SK-N-MC (cell line): ENCODE results near the gene CCDC197.

ENCODE experiments used
- DNase-seq: peaks from one replicate; pipeline ENCODE4 v3.0.0-alpha.2; 2011; ENCODE audit warnings: low read depth, low spot score
- H3K27ac ChIP-seq: fragments of 200-600 bp; sonication (generic); 2 replicates; pipeline ENCODE4 v1.5.1; 2016; ENCODE audit warnings: mixed run types
- H3K36me3 ChIP-seq: fragments of 200-600 bp; sonication (generic); 2 replicates; pipeline ENCODE4 v1.6.1; 2017; ENCODE audit warnings: antibody characterized with exemption, low read length, mixed read lengths; ENCODE audit not compliant: insufficient read depth
- H3K4me3 ChIP-seq: fragments of 200-600 bp; sonication (generic); 2 replicates; pipeline ENCODE4 v1.5.1; 2016
- H3K9ac ChIP-seq: fragments of 200-600 bp; sonication (generic); 2 replicates; pipeline ENCODE4 v1.8.0; 2017; ENCODE audit warnings: mixed run types, mixed read lengths; ENCODE audit not compliant: insufficient read length
- H3K9me3 ChIP-seq: fragments of 200-600 bp; sonication (generic); 2 replicates; pipeline ENCODE4 v1.6.1; 2017; ENCODE audit warnings: low read depth, mild to moderate bottlenecking, antibody characterized with exemption, low read length, moderate library complexity, mixed read lengths
- EZH2 ChIP-seq: fragments of 200-600 bp; sonication (generic); IDR thresholded peaks from one replicate; pipeline ENCODE4 v1.6.1; 2017; ENCODE audit warnings: antibody characterized with exemption
- FOXP2 ChIP-seq: optimal IDR thresholded peaks from 2 replicates; pipeline ENCODE3; 2011; ENCODE audit warnings: mild to moderate bottlenecking, moderate library complexity; ENCODE audit not compliant: insufficient read depth; ENCODE audit errors: extremely low read length, control extremely low read depth
- POLR2AphosphoS5 ChIP-seq: IDR thresholded peaks from 2 replicates; pipeline ENCODE4 v1.6.1; 2012; ENCODE audit warnings: mild to moderate bottlenecking, low read depth, low read length, borderline replicate concordance

The CCDC197 gene

DNA sequence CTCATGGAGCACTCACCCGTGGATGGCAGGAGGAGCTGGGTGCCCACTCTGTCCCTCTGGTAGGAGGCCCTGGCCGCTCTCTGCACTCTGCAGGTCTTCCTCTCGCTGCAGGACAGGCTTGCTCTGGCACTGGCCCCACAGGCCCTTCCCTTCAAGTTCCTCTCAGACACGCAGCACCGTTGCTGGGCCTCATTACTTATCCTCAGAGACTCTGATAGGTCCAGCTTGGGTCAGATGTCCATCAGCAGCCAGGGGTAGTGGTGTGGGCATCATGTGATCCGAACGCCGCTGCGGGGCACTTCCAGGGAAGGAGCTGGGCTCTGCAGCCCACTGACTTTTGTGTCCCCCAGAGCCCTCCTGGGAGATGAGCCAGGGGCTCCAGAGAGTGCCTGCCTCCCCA, 40.9 kb downstream of the CCDC197 start:
- TF ChIP-seq POLR2AphosphoS5, result no peak
- TF ChIP-seq EZH2, result no peak
- TF ChIP-seq FOXP2, result no peak
- H3K9ac ChIP-seq, result no peak overlapping the region
- no peak for DNase-seq
- H3K4me3 ChIP-seq, result no peak overlapping the region
- no peak overlapping the region for H3K27ac ChIP-seq
- H3K36me3 ChIP-seq, result no peaks in the 10 kb centered on the region
- H3K9me3 ChIP-seq, result no peaks in the 10 kb centered on the region

- Histone ChIP-seq H3K36me3 (no peaks in the 10 kb centered on the region; the same call in 1 of the 2 replicates), H3K4me3 (no peak overlapping the region), H3K9me3 (no peaks in the 10 kb centered on the region), H3K9ac (no peak overlapping the region), H3K27ac (no peak overlapping the region)
- TF ChIP-seq FOXP2, result no peak
- no peak for DNase-seq
Measured at GRCh38 chr14:94038510-94038909, 41.4 kb downstream of the CCDC197 start.

- no peaks in the 10 kb centered on the region for H3K9me3 ChIP-seq
- H3K4me3 ChIP-seq, result no peak overlapping the region
- TF ChIP-seq EZH2 (no peak), FOXP2 (no peak), POLR2AphosphoS5 (no peak)
- H3K9ac ChIP-seq, result no peak overlapping the region
- H3K36me3 ChIP-seq, result no peaks in the 10 kb centered on the region; the same call in 1 of the 2 replicates
- DNase-seq, result no peak
- no peak overlapping the region for H3K27ac ChIP-seq
Measured at GRCh38 chr14:94038921-94039629, 42.0 kb downstream of the CCDC197 start.

DNA sequence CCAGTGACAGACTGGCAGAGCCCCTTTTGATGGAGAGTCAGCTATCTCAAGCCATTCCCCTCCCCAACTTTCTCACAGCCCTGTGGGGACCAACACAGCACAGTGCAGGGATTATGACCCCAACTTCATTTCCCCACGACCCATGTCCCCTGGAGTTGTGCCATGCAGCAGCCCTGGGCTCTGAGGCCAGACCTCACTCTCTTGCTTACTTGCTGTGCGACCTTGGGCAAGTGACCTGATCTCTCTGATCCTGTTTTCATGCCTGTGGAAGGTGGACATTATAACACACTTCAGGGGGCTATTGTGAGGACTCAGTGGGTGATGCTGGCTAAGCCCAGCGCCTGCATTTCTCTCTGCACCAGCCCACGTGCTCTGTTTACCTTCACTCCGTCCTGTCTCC, 43.1 kb downstream of the CCDC197 start:
- Histone ChIP-seq H3K9ac (no peak overlapping the region), H3K9me3 (no peaks in the 10 kb centered on the region), H3K4me3 (no peak overlapping the region), H3K36me3 (peaks cover 9% of the 10 kb centered on the region; the same call in 1 of the 2 replicates), H3K27ac (no peak overlapping the region)
- DNase-seq, result no peak
- TF ChIP-seq FOXP2 (no peak), EZH2 (no peak), POLR2AphosphoS5 (no peak)

DNA sequence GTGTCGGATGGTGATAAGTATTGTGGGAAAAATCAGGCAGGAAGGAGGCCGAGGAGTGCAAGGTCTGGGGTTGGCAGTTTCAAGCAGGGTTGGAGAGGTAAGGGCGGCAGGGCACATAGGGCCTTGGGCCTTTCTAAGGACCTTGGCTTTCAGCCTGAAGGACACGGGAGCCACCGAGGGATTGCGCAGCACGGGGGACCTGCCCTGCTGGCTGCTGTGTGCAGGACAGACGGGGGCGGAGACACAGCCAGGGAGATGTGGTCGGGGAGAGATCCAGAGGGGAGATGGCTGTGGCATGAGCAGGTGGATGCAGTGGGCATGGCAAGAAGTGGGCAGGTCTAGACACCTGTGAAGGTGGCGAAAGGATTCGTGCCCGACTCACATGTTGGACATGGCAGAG, 43.7 kb downstream of the CCDC197 start:
- no peak for DNase-seq
- Histone ChIP-seq H3K9ac (no peak overlapping the region), H3K9me3 (no peaks in the 10 kb centered on the region), H3K36me3 (peaks cover 15% of the 10 kb centered on the region), H3K27ac (no peak overlapping the region), H3K4me3 (no peak overlapping the region)
- TF ChIP-seq POLR2AphosphoS5, result no peak
- TF ChIP-seq EZH2, result no peak
- TF ChIP-seq FOXP2, result no peak

GRCh38 chr14:94041551-94042346, 44.6 kb downstream of the CCDC197 start:
- H3K36me3 ChIP-seq, result peaks cover 24% of the 10 kb centered on the region
- no peak for TF ChIP-seq FOXP2
- peak; percentile 10; the same call in 1 of the 2 replicates for TF ChIP-seq POLR2AphosphoS5
- TF ChIP-seq EZH2, result no peak
- no peak overlapping the region for H3K9ac ChIP-seq
- no peak for DNase-seq
- no peak overlapping the region for H3K27ac ChIP-seq
- no peaks in the 10 kb centered on the region for H3K9me3 ChIP-seq
- no peak overlapping the region for H3K4me3 ChIP-seq

GRCh38 chr14:94042433-94043091, 45.5 kb downstream of the CCDC197 start:
- no peak overlapping the region for H3K9ac ChIP-seq
- TF ChIP-seq FOXP2 (no peak), EZH2 (no peak), POLR2AphosphoS5 (no peak)
- no peak overlapping the region for H3K4me3 ChIP-seq
- no peak for DNase-seq
- no peaks in the 10 kb centered on the region for H3K9me3 ChIP-seq
- H3K27ac ChIP-seq, result no peak overlapping the region
- peaks cover 31% of the 10 kb centered on the region for H3K36me3 ChIP-seq

DNA sequence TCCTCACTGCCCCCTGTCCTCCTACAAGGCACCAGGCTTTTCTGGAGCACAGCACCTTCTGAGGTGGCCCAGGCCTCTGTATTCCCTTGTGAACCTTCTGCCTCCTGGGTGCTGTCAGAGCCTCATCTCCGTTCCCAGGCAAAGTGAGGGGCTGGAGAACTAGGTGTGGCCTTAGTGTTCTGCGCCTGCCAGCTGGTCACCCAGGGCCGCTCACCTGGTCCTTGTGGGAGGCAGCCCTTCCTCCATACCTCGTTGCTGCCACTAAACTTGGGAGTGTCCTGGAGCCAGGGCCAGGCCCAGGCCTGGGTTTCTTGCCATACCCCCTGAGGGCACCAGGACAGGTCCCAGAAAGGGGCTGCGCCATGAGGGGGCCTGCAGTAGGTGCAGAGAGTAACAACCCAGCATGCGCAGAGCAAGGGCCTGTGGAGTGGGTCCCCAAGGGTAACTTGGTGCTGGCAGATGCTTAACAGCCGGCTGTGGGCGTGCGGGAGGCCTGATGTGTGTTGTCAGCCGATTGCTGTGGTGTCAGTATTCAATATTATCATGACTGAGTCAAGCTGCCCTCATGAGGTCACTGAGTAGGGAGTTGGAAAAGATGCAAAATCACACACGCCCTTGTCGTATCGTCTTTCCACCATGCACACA, 46.1 kb downstream of the CCDC197 start:
- Histone ChIP-seq H3K36me3 (peaks cover 38% of the 10 kb centered on the region), H3K9me3 (no peaks in the 10 kb centered on the region), H3K4me3 (no peak overlapping the region), H3K27ac (no peak overlapping the region), H3K9ac (no peak overlapping the region)
- DNase-seq, result no peak
- no peak for TF ChIP-seq FOXP2
- no peak for TF ChIP-seq EZH2
